Measurements from ENCODE around the gene WTAP.
"Not testable (repeated sequence)": the region's sequence is repeated elsewhere in the genome, so short reads cannot be mapped to it uniquely, and the experiment has no call there.

WTAP gene

DNA sequence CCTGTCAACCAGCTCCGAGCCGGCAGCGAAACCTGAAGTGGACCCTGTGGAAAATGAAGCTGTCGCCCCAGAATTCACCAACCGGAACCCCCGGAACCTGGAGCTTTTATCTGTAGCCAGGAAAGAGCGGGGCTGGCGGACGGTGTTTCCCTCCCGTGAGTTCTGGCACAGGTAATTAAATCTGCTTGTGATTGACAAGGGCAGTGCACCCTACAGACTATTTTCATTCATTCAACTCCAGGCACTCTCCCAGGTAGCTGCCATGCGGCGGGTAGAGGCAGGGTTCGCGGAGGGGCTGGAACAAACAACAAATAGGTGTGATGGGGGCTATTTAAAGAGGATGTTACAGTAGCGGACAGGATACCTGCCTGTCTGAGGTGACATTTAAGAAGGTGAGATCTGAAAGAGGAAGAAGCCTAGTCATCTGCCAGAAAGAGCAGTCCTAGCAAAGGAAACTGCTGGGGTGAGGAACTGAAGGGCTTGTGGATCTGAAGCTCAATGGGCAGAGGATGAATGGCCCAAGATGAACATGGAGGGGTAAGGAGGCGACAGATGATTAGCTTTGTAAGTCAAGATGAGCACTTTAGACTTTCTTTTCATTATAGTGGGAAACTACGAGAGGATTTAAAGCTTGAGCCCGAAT is 63.8 kb downstream of the WTAP start:
- FAIRE-seq (peak; percentile 39), DNase-seq (ENCODE audit: extremely low spot score, insufficient read length, low read depth) (no peak)

DNA sequence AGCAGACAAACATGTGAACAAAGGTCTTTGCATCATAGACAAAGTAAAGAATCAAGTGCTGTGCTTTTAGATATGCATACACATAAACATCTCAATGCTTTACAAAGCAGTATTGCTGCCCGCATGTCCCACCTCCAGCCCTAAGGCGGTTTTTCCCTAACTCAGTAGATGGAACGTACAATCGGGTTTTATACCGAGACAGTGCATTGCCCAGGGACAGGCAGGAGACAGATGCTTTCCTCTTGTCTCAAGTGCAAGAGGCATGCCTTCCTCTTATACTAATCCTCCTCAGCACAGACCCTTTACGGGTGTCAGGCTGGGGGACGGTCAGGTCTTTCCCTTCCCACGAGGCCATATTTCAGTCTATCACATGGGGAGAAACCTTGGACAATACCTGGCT is 67.7 kb downstream of the WTAP start:
- not testable (repeated sequence) for DNase-seq (ENCODE audit: extremely low spot score, insufficient read length, low read depth); FAIRE-seq

DNA sequence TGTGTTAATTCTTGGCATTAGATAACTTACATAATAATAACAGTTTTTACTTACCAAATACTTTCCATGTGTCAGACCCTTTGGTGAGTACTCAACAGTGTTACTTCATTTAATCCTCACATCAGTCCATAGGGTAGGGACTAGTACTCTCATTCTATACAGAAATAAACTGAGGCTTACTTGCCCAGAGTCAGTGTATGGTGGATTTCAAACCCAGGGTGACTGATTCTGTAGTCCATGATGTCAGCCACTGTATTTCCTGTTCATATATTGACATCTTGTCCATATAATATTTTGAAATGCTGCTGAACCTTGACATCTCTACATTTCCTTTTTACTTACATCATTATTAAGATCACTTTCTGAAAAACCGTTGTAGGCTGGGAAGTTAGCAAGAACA is 70.2 kb downstream of the WTAP start:
- FAIRE-seq (no peak), DNase-seq (ENCODE audit: extremely low spot score, insufficient read length, low read depth) (no peak)

DNA sequence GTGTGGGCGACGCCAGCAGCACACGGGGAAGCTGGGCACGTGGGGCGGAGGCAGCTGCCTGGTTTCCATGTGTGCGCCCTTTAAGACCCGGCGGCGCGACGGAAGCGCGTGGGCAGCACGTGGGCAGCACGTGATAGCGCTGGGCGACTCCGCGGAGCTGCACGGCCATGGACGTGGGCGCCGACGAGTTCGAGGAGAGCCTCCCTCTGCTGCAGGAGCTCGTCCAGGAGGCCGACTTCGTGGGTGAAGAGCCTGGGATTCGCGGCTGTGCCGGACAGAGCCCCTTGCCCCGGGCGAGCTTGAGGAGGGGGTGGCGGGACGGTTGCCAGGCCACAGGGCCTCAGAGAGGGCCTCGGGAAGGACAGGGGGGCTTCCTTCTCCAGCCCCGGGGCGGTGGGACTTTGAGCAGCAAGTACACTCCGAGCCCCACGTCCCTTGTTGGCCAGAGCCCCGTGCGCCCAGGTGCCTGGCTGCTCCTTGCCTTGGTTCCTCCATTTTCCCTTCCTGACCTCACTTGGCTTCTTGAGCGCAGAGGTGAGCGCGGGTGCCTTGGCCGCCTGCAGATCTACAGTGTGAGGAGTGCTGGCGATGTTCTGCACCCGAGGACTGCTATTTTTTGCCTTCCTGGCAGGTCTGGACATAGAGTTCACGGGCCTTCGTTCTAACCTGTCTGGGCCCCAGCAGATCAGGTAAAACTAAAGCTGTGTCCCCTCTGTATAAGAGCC is 73.0 kb downstream of the WTAP start, which contains the start of gene PNLDC1:
PNLDC1 (plus strand) TSS at position 136 of the 725 bp plus-strand sequence; CDS start at position 168, 32 bp downstream.
- DNase-seq (ENCODE audit: extremely low spot score, insufficient read length, low read depth) (no peak), FAIRE-seq (no peak)

DNA sequence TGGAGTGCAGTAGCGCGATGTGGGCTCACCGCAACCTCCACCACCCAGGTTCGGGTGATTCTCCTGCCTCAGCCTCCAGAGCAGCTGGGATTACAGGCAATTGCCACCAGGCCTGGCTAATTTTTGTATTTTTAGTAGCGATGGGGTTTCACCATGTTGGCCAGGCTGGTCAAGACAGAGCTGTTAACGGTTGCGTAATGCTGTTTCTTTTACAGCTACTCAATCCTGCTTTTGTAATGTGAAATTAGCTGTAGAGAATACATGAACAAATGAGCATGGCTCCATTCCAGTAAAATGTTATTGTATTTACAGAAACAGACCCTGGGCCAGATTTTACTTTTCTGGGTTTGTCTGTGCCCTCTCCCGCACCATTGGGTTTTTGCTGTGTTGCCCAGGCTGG is 74.6 kb downstream of the WTAP start:
- DNase-seq (ENCODE audit: extremely low spot score, insufficient read length, low read depth) (no peak), FAIRE-seq (no peak)

DNA sequence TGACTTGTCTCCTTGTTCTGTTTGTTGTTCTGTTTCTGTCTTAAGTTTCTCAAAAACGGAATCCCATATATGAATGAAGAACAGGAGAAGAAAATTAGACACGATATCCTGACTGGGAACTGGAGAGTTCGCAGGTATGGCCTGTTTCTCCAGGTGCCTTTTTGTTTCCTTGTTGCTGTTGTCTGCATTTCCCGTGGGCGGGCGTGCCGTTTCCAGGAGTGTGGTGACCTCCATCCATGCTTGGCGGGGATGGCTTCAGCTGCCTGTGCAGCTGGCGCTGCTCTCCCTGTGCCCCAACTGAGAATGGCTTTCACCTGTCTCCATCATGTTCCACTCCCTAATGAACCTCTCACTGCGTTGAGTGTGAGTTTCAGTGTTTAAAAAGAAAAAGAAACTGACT is 77.2 kb downstream of the WTAP start:
- FAIRE-seq (no peak), DNase-seq (ENCODE audit: extremely low spot score, insufficient read length, low read depth) (no peak)

DNA sequence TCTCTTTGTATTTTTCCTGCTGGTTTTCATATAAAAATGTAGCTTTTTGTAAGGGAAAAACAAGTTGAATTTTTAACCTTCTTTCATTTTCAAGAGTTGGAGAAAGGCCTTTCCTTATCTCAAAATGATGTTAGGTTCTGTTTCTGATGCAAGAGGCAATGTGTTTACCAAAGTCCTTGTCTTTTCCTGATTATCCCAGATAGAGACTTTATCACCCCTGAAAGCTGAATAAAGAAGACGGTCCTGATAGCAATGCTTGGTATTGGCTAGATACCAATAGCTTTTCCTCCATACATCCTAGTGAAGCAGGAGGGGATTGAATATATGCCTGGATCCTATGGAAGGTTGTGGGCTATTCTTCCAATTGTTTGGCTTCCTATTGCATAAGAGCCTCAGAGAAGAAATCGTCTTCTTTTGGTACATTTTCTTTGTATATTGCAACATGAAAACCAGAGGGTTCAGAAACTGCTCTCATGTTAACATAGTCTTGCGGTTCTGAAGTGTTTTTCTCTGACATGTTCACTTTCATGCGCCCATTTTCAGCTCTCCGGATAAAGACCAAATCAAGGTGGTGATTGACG is 78.2 kb downstream of the WTAP start:
- no peak for DNase-seq (ENCODE audit: extremely low spot score, insufficient read length, low read depth)
- no peak for FAIRE-seq

All from GM18507 (cell line).